Measurements from ENCODE around the gene LCE1A.
A peak's percentile ranks its signal among the peaks of the same experiment; 100 is the strongest.

Gene LCE1A

GRCh38 chr1:152827173-152827572 lies at the start of gene LCE1A:
TSS of gene LCE1A (plus strand) at chr1:152827473. CDS start at chr1:152827473, 0 bp downstream.
- no peak for DNase-seq

- DNase-seq, result no peak
Observed at GRCh38 chr1:152777510-152778137, 49.6 kb upstream of the LCE1A start.

GRCh38 chr1:152783095-152783494 lies 44.2 kb upstream of the LCE1A start:
- no peak for DNase-seq

GRCh38 chr1:152786077-152786476 lies 41.2 kb upstream of the LCE1A start, which contains the start of gene LCE1E:
TSS of gene LCE1E (plus strand) at chr1:152786257. CDS start at chr1:152787300, 1,043 bp downstream.
- DNase-seq, result no peak

- no peak for DNase-seq
Observed at GRCh38 chr1:152795686-152796085, 31.6 kb upstream of the LCE1A start.

GRCh38 chr1:152796421-152796820 lies 30.9 kb upstream of the LCE1A start, which contains the start of gene LCE1D:
TSS of gene LCE1D (plus strand) at chr1:152796721. CDS start at chr1:152797795, 1,074 bp downstream.
- no peak for DNase-seq

- no peak for DNase-seq
Observed at GRCh38 chr1:152801333-152801732, 25.9 kb upstream of the LCE1A start.

- DNase-seq, result no peak
Observed at GRCh38 chr1:152806576-152806975, 20.7 kb upstream of the LCE1A start, which contains the start of gene LCE1C. TSS of gene LCE1C (minus strand) at chr1:152806651. CDS start at chr1:152805478, 1,173 bp downstream.

- no peak for DNase-seq
Observed at GRCh38 chr1:152811050-152811449, 16.2 kb upstream of the LCE1A start.

- DNase-seq, result no peak
Observed at GRCh38 chr1:152811671-152812070, 15.6 kb upstream of the LCE1A start, which contains the start of gene LCE1B. TSS of gene LCE1B (plus strand) at chr1:152811971. CDS start at chr1:152812447, 476 bp downstream.

- no peak for DNase-seq
Observed at GRCh38 chr1:152817309-152817708, 10.0 kb upstream of the LCE1A start.

GRCh38 chr1:152823294-152823693 lies 4.0 kb upstream of the LCE1A start:
- no peak for DNase-seq

GRCh38 chr1:152824964-152825363 lies 2.3 kb upstream of the LCE1A start:
- DNase-seq, result no peak

- no peak for DNase-seq
Observed at GRCh38 chr1:152836870-152837269, 9.6 kb downstream of the LCE1A start.

GRCh38 chr1:152842556-152842955 lies 15.3 kb downstream of the LCE1A start, which contains the start of gene LCE6A:
TSS of gene LCE6A (plus strand) at chr1:152842856. CDS start at chr1:152843521, 665 bp downstream.
- no peak for DNase-seq

- DNase-seq, result no peak
Observed at GRCh38 chr1:152855661-152856060, 28.4 kb downstream of the LCE1A start.

- no peak for DNase-seq
Observed at GRCh38 chr1:152858062-152858461, 30.8 kb downstream of the LCE1A start.

GRCh38 chr1:152859696-152860095 lies 32.4 kb downstream of the LCE1A start, which contains the start of gene LCE7A:
TSS of gene LCE7A (plus strand) at chr1:152859996. CDS start at chr1:152860698, 702 bp downstream.
- DNase-seq, result no peak

GRCh38 chr1:152860129-152860528 lies 32.9 kb downstream of the LCE1A start:
- no peak for DNase-seq

- no peak for DNase-seq
Observed at GRCh38 chr1:152861374-152861773, 34.1 kb downstream of the LCE1A start.

GRCh38 chr1:152864443-152864842 lies 37.2 kb downstream of the LCE1A start:
- DNase-seq, result no peak

GRCh38 chr1:152866321-152866720 lies 39.0 kb downstream of the LCE1A start:
- DNase-seq, result no peak

- peak; percentile 40 for DNase-seq
Observed at GRCh38 chr1:152869808-152870419, 42.6 kb downstream of the LCE1A start.

All from 8988T (cell line).